CD4-positive, alpha-beta T cell treated with Interleukin-17A for 4 hours (primary cell): ENCODE data around the gene COL6A2.
"Not testable (repeated sequence)": the region's sequence is repeated elsewhere in the genome, so short reads cannot be mapped to it uniquely, and the experiment has no call there.

Experiments
- DNase-seq: peaks from one replicate; pipeline ENCODE4 v3.0.0-alpha.2; 2020; ENCODE audit warnings: mixed read lengths

The COL6A2 gene

GRCh38 chr21:46157396-46157986, 59.6 kb downstream of the COL6A2 start:
- no peak for DNase-seq

GRCh38 chr21:46157987-46158451, 60.1 kb downstream of the COL6A2 start:
- no peak for DNase-seq

DNA sequence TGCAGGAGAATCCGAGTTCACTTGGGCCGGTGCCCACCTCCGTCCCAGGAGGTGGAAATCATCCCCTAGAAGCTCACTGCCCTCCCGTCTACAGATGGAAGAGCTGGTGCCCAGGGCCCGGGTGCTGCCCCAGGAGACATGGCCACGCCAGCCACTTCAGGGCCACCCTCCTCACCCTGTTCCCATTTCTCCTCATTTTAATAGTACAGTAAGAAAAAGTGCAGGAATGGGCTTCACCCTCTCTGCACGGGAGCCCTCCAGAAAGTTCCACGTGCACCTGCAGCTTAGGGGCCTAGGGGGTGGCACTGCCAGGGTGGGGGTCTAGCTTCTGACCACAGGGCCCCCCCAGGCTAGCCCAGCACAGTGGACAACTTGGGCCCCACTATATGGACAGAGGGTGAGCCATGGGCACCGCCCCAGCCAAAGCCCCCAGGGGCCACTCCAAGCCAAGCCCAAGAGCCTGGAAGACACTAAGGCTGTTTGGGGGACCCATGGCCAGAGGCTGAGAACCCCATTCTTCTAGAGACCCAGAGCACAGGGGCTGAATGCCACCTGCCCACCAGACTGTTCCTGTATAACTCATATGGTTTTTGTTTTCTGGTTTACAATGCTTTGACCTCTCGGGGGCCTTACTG, 60.9 kb downstream of the COL6A2 start:
- no peak for DNase-seq

- no peak for DNase-seq
Measured at GRCh38 chr21:46159390-46159789, 61.5 kb downstream of the COL6A2 start.

DNA sequence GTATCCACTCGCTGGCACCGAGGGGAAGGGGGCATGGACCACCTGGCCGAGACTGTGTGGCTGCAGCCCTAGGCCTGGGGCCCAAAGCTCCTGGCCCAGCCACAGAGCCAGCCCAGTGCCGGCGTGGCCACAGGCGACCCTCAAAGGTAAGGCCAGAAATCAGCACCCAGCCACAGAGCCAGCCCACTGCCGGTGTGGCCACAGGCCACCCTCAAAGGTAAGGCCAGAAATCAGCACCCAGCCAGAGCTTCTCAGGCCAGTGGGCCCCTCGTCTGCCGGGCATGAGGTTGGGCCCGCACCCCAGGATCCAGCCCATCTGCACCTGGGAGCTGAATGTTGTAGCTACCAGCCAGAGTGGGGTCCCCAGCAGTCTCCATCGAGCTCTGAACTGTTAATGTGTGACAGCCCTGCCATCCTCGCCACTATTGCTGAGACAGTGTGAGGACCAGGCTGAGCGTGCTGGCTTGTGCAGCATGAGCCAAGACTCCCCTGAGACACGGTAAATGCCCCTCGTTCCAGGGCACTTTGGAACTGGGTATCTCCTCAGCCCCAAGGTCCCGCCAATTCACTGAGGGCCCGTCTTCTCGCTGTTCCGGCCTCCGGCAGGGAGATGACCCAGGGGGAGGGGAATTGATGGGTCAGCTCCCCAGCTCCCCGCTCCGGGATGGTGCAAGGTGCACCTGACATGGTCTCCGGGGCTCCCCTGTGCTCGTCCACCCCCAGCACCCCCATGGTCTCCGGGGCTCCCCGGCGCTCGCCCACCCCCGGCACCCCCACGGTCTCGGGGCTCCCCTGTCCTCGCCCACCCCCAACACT, 62.1 kb downstream of the COL6A2 start:
- no peak for DNase-seq

DNA sequence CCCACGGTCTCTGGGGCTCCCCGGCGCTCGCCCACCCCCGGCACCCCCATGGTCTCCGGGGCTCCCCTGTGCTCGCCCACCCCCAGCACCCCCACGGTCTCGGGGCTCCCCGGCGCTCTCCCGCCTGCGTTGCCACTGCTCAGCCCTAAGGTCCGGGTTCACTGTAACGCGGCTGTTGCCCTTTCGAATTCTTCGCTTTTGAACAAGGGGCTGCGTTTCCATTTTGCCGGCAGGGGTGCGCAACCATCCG, 62.7 kb downstream of the COL6A2 start:
- DNase-seq = no peak

DNA sequence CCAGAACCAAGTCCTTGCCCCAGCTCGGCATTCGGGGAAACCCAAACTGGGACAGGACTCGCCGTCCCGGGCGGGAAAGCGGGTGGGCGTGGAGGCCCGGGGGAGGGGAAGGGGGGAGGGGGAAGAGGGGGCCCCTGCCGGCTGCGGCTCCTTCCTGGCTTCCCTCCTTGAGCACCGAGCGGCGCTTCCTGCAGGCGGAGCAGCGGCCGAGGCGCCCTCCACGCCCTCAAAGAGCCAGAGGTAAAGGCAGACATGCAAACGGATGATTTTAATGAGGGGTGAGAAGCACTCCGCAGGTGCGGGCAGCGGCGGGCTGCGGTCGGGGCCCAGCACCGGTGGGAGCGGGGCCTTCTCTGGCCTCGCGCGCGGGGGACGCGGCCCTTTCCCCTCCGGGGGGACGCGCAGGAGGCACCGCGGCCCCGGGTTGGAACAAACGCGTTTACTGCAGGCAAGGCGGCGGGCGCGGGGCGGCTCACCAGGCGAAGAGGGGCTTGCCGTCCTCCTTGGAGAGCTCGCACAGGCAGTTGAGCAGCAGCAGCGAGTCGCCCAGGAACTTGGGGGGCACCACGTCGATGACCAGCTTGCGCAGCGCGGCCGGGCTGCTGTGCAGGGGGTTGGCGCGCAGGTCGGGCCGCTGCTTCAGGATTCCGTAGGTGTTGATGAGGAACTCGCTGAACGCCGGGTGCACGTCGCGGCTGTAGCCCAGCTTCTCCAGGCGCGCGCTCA, 63.2 kb downstream of the COL6A2 start:
- DNase-seq = no peak

- no peak for DNase-seq
Measured at GRCh38 chr21:46161633-46162592, 64.0 kb downstream of the COL6A2 start.

GRCh38 chr21:46163380-46163779, 65.5 kb downstream of the COL6A2 start:
- no peak for DNase-seq

GRCh38 chr21:46165098-46165497, 67.2 kb downstream of the COL6A2 start:
- DNase-seq = no peak

- no peak for DNase-seq
Measured at GRCh38 chr21:46168238-46168637, 70.3 kb downstream of the COL6A2 start.

DNA sequence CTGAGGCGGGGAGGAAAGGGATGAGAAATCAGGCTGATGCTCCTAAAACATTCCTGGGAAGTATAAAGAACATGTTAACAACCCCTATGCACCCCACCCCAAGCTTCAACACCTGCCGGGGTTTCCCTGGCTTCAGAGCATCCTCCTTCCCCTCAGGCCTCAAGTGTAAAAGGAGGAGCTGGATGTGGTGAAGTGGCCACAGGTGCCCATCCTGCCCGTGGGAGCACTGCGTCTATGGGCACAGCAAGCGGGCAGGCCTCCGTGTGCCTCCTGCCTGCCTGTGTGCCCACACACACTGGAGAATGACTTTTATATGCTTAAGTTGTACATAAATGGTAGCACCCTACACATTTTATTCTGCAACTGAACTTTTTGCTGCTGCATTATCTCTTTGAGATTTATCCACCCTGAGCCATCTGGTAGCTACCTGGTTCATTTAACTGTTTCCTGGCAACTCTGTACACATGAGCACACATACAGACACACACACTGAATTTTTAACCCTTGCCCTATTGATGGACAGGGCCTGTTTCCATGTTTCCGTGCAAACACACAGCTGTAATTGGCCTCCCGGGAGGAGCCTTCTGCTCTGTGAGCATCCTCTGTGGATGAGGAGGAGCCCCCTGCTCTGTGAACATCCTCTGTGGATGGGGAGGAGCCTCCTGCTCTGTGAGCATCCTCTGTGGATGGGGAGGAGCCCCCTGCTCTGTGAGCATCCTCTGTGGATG, 70.9 kb downstream of the COL6A2 start:
- DNase-seq = no peak

DNA sequence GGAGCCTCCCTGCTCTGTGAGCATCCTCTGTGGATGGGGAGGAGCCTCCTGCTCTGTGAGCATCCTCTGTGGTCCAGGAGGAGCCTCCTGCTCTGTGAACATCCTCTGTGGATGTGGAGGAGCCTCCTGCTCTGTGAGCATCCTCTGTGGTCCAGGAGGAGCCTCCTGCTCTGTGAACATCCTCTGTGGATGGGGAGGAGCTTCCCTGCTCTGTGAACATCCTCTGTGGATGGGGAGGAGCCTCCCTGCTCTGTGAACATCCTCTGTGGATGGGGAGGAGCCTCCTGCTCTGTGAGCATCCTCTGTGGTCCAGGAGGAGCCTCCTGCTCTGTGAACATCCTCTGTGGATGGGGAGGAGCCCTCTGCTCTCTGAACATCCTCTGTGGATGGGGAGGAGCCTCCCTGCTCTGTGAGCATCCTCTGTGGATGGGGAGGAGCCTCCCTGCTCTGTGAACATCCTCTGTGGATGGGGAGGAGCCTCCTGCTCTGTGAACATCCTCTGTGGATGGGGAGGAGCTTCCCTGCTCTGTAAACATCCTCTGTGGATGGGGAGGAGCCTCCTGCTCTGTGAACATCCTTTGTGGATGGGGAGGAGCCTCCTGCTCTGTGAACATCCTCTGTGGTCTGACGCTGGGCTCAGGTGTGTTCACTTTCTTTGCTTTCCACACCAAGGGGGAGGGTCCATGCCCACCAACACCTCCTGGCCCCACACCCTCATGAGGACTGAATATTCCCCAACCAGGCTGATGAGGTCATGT, 72.7 kb downstream of the COL6A2 start:
- peak; percentile 59 for DNase-seq

- DNase-seq = no peak
Measured at GRCh38 chr21:46171585-46171984, 73.7 kb downstream of the COL6A2 start.

DNA sequence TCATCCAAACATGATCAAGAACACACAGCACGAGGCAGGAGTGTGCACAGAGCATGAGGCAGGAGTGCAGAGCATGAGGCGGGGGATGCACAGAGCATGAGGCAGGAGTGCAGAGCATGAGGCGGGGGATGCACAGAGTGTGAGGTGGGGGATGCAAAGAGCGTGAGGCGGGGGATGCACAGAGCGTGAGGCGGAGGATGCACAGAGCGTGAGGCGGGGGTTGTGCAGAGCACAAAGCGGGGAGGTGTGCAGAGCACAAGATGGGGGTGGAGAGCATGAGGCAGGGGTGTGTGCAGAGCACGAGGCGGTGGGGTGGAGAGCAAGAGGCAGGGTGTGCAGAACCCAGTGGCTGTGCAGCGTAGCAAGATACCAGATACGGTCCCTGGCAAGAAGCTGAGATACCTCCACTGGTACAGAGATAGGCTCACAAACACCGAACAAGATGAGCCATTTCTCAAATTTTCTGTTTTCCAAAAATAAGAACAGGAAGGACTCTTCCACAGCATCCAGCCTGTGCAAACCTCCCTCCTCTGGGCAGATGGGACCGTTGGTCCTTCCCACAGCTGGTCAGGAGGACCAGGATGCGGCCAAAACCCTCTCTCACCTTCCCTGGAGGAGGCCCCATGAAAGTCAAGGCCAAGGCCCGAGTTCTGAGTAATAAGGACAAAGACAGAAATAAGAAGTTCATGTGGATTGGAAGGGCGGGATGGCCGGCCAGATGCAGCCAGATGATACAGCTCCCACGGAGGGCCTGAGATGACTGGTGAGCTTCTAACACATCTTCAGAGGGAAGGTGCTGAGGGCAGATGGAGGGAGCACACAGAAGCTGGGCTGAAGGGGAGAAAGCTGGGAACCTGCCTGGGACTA, 74.3 kb downstream of the COL6A2 start:
- no peak for DNase-seq

- DNase-seq = no peak
Measured at GRCh38 chr21:46172863-46173528, 75.1 kb downstream of the COL6A2 start.

GRCh38 chr21:46173573-46173972, 75.7 kb downstream of the COL6A2 start:
- no peak for DNase-seq

DNA sequence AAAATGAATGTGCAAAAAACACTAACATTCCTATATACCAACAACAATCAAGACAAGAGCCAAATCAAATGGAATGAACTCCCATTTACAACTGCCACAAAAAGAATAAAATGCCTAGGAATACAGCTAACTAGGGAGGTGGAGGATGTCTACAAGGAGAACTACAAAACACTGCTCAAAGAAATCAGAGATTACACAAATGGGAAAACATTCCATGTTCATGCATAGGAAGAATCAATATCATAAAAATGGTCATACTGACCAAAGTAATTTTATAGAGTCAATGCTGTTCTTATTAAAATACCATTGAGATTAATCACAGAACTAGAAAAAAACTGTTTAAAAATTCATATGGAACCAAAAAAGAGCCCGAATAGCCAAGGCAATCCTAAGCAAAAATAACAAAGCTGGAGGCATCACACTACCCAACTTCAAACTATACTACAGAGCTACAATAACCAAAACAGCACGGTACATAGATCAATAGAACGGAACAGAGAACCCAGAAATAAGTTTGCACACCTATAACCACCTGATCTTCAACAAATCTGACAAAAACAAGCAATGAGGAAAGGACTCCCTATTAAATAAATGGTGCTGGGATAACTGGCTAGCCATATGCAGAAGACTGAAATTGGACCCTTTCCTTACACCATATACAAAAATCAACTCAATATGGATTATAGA, 78.7 kb downstream of the COL6A2 start:
- not testable (repeated sequence) for DNase-seq

DNA sequence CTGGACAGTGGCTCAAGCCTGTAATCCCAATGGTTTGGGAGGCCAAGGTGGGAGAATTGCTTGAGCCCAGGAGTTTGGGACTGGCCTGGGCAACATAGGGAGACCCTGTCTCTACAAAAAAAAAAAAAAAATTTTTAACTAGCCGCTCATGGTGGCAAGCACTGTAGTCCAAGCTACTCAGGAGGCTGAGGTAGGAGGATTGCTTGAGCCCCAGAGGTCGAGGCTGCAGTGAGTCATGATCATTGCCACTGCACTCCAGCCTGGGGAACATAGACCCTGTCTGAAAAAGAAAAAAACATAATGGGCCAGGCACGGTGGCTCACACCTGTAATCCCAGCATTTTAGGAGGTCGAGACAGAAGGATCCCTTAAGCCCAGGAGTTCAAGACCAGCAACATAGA, 81.0 kb downstream of the COL6A2 start:
- DNase-seq = no peak
